Stimulated activated CD8-positive, alpha-beta memory T cell treated with anti-CD3 and anti-CD28 coated beads, Interleukin-7, amount 100 ng/mL, for 1 hour (primary cell): Measurements from ENCODE around the gene KDM4B.
"Not testable (repeated sequence)": the region's sequence is repeated elsewhere in the genome, so short reads cannot be mapped to it uniquely, and the experiment has no call there.

Experiments
- DNase-seq, 2 donors: peaks; one replicate each; pipeline ENCODE4 v3.0.0-alpha.2; 2020; ENCODE audit warnings: low read depth in 2 of 2

KDM4B gene

GRCh38 chr19:4968462-4969291, at the start of gene KDM4B:
Gene KDM4B, plus strand, starts transcription at chr19:4969113. Its CDS starts 63,778 bp downstream, at chr19:5032891.
- peak; percentile 94 to 97 for DNase-seq

- DNase-seq: no peak
Measured at GRCh38 chr19:4922530-4923275, 46.2 kb upstream of the KDM4B start.

- DNase-seq: no peak
Measured at GRCh38 chr19:4923276-4923747, 45.6 kb upstream of the KDM4B start.

- no peak for DNase-seq
Measured at GRCh38 chr19:4929186-4929585, 39.7 kb upstream of the KDM4B start.

- no peak for DNase-seq
Measured at GRCh38 chr19:4930664-4931063, 38.2 kb upstream of the KDM4B start.

GRCh38 chr19:4932711-4933110, 36.2 kb upstream of the KDM4B start:
- DNase-seq: no peak

GRCh38 chr19:4933528-4933927, 35.4 kb upstream of the KDM4B start:
- DNase-seq: no peak

- no peak for DNase-seq
Measured at GRCh38 chr19:4935444-4935843, 33.5 kb upstream of the KDM4B start.

- DNase-seq: no peak
Measured at GRCh38 chr19:4937060-4937459, 31.9 kb upstream of the KDM4B start.

GRCh38 chr19:4938461-4938860, 30.5 kb upstream of the KDM4B start:
- DNase-seq: not testable (repeated sequence)

- DNase-seq: no peak
Measured at GRCh38 chr19:4939466-4939865, 29.4 kb upstream of the KDM4B start.

- not testable (repeated sequence) for DNase-seq
Measured at GRCh38 chr19:4941638-4942169, 27.2 kb upstream of the KDM4B start.

GRCh38 chr19:4950650-4951049, 18.3 kb upstream of the KDM4B start:
- not testable (repeated sequence) for DNase-seq

- no peak for DNase-seq
Measured at GRCh38 chr19:4951656-4952055, 17.3 kb upstream of the KDM4B start.

- no peak for DNase-seq
Measured at GRCh38 chr19:4952945-4953344, 16.0 kb upstream of the KDM4B start.

- DNase-seq: not testable (repeated sequence)
Measured at GRCh38 chr19:4954320-4955149, 14.4 kb upstream of the KDM4B start.

GRCh38 chr19:4955274-4955673, 13.6 kb upstream of the KDM4B start:
- no peak for DNase-seq

GRCh38 chr19:4957981-4958380, 10.9 kb upstream of the KDM4B start:
- no peak for DNase-seq

GRCh38 chr19:4962085-4962619, 6.8 kb upstream of the KDM4B start:
- no peak for DNase-seq

- no peak for DNase-seq
Measured at GRCh38 chr19:4965061-4965460, 3.9 kb upstream of the KDM4B start.

GRCh38 chr19:4966591-4966990, 2.3 kb upstream of the KDM4B start:
- DNase-seq: no peak
